ENCODE measurements around the gene NDUFB10. TPM values are rescaled to one million over a fixed set of nuclear protein-coding genes. Genes with fewer than 3 reads are reported as not detected.

The NDUFB10 gene
- polyA plus RNA-seq, 4 donors, result 129 to 144 (median 136) TPM

GRCh38 chr16:1982013-1982433 lies 22.7 kb downstream of the NDUFB10 start:
- no peak for DNase-seq (ENCODE audit: low read depth in 4 of 4, low spot score in 2 of 4)

GRCh38 chr16:1982991-1983543 lies 23.7 kb downstream of the NDUFB10 start:
- DNase-seq (ENCODE audit: low read depth in 4 of 4, low spot score in 2 of 4), result no peak

- DNase-seq (ENCODE audit: low read depth in 4 of 4, low spot score in 2 of 4), result peak in 3 of 4 donors; percentile 78 to 86 (median 79)
Measured at GRCh38 chr16:1983544-1984346, 24.4 kb downstream of the NDUFB10 start, which contains the start of gene GFER. GFER (plus strand) TSS chr16:1984193; CDS start chr16:1984219, 26 bp downstream.

GRCh38 chr16:1984347-1985225 lies 25.2 kb downstream of the NDUFB10 start:
- DNase-seq (ENCODE audit: low read depth in 4 of 4, low spot score in 2 of 4), result no peak

DNA sequence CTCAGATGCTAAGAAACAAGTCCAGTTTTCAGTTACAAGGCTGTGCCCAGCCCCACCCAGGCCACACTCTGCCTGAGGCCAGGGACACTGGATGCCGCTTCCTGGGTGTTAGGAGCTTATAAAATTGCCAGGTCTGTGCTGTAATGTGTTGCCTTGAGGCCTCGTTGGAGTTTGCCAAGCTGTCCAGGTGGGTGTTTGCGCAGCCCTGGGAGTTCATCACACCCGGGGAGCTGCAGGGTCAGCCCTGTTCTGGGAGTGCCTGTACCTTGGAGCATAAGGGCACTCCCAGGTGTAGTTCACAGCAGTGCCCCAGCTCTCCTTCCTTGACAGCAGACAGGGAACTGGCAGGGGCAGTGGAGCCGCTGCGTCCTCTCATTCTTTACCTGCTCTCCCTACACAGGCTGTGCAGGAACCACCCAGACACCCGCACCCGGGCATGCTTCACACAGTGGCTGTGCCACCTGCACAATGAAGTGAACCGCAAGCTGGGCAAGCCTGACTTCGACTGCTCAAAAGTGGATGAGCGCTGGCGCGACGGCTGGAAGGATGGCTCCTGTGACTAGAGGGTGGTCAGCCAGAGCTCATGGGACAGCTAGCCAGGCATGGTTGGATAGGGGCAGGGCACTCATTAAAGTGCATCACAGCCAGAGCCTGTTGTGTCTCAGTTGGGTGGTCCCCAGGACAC lies 26.3 kb downstream of the NDUFB10 start:
- no peak for DNase-seq (ENCODE audit: low read depth in 4 of 4, low spot score in 2 of 4)

GRCh38 chr16:1987198-1987597 lies 27.9 kb downstream of the NDUFB10 start:
- DNase-seq (ENCODE audit: low read depth in 4 of 4, low spot score in 2 of 4), result no peak

DNA sequence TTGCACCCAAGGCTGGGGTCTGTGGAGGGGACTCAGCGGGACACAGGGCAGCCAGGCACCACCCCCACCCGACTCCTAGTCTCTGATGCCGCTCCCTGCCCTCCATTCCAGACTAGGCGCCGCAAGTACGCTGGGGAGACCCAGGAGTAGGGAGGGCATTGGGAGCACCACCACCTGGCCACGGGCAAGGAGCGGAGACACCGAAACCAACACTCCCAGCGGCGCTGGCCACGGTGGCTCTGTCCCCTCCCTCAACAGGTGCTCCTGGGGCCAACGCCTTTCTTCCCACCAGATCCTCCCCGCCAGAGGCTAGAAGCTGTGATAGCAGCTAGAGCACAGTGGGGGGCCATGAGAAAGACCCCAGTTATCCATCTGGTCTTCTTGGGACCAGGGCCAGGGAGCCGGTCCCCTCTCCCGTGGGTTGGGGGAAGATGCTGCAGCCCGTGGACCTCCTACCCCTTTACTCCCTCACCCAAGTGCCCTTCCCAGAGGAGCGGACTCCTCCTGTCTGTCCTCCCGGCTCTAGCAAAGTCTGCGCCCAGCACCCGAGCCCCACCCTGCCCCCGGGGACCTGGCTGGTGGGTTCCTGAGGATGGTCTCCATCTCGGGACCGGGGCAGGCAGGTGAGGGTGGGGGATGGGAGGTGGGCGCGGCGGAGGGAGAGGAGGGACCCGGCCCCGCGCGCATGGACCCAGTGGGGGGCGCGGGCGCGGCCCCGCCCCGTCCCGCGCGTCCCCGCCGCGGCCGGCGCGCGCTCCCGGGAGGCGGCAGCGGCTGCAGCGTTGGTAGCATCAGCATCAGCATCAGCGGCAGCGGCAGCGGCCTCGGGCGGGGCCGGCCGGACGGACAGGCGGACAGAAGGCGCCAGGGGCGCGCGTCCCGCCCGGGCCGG lies 30.1 kb downstream of the NDUFB10 start, which contains the start of gene SYNGR3:
Gene SYNGR3 (plus strand): TSS at position 762 of the 892 bp plus-strand sequence. CDS start 133 bp downstream, outside the sequence.
- no peak for DNase-seq (ENCODE audit: low read depth in 4 of 4, low spot score in 2 of 4)

DNA sequence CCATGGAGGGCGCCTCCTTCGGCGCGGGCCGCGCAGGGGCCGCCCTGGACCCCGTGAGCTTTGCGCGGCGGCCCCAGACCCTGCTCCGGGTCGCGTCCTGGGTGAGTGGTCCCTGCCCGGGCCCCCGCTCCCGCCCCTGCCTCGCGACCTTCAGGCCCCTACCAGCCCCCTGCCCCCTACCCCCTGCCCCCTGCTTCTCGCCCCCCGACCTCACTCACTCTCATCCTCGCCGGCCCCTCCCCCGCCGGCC lies 30.7 kb downstream of the NDUFB10 start:
- DNase-seq (ENCODE audit: low read depth in 4 of 4, low spot score in 2 of 4), result no peak

DNA sequence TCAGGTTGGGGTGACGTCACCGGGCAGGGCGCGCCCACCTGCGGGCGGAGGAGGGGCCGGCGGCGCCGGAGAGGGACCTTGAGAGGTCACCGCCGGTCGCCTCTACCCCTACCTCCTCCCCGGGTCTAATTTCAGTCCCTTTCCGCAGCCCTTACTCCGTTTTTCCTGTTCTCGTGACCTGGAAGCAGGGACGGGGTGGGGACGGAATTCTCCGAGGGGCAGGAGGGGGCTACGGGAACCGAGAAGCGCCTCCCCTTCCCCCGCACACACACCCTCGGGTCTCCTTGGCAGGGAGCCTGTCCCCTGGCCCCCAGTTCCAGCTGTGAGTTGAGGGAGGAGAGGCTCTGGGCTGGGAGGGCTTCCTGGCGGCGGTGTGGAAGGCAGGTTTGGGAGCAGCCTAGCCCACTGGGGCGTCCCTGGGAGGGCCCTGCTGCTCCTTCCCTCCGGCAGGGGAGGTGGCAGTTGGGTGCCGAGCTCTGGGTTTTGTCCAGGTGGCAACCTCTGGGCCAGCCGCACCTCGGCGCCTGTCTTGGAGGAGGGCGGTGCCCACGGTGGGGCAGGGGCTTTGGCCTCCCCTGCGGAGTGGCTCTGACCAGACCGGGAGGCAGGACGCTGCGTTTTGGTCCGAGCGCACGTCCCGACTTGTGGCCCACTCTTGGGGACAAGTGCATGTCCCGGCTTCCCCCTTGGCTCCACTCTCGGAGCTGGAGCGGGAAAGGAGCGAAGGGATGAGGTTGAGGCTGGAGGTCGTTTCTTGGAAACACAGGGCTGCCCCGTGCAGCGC lies 31.2 kb downstream of the NDUFB10 start:
- no peak for DNase-seq (ENCODE audit: low read depth in 4 of 4, low spot score in 2 of 4)

DNA sequence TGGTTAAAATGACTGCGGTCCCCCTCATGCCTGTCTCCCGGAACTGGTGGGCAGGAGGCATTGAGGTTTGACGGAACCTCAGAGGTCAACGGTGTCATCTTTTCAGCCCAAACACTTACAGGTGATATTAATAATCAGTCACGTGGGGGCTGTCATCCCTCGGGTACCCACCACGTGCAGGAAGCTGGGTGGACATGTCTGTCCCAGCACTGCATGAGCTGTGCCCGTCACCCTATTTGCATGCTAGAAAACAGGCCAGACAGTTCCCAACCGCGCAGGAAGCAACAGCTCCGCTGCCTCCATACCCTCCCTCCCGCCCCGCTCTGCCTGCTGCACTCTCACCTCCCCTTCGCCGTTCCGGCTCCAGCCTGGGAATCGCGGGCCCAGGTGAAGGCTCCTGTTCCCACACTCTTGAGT lies 31.8 kb downstream of the NDUFB10 start:
- no peak for DNase-seq (ENCODE audit: low read depth in 4 of 4, low spot score in 2 of 4)

DNA sequence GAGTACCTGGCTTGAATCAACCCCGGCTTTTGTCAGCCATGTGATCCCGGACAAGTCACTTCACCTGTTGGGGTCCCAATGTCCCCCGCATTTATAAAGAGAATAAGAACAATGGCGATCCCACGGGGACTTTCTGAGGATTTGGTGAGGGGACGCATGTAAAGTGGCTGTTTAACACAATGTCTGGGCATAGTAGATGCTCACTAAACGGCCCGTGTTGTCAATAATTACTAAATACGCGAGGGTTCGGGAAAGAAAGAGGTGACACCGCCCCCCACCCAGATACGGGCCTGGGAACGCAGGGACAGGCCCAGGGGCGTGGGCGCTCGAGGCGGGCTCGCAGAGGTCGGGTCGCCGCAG lies 32.2 kb downstream of the NDUFB10 start:
- DNase-seq (ENCODE audit: low read depth in 4 of 4, low spot score in 2 of 4), result no peak

GRCh38 chr16:1991948-1992703 lies 32.8 kb downstream of the NDUFB10 start:
- peak in 3 of 4 donors; percentile 65 to 77 (median 70) for DNase-seq (ENCODE audit: low read depth in 4 of 4, low spot score in 2 of 4)

DNA sequence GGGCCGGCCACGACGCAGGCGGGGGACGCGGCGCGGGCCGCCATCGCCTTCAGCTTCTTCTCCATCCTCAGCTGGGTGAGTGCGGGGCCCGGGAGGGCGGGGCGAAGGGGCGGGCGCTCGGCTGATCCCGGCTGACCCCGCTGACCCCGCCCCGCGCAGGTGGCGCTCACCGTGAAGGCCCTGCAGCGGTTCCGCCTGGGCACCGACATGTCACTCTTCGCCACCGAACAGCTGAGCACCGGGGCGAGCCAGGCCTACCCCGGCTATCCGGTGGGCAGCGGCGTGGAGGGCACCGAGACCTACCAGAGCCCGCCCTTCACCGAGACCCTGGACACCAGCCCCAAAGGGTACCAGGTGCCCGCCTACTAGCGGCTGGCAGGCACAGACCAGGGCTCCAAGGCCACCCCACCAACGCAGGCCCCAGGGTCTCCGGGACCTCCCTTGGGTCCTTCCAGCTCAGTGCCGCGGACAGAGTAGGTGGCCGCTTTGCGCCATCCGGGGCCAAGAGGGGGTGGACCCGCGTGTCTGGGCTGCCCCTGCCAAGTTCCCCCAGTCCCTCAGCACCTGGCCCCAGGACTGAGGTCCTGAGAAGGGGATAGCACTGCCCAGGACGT lies 33.5 kb downstream of the NDUFB10 start:
- DNase-seq (ENCODE audit: low read depth in 4 of 4, low spot score in 2 of 4), result no peak

DNA sequence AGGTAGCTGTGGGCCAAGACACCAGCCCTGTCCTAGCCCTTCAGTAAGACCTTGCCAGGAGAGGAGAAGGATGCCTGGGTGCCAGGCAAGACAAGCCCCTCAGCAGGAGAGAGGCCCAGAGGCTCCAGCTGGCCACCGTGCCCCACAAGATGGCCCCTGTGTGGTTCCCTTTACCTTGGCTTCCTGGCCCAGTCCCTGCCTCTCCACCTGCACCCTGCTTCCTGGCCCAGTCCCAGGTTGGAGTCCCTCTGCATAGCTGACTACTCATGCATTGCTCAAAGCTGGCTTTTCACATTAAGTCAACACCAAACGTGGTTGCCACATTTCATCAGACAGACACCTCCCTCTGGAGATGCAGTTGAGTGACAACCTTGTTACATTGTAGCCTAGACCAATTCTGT lies 34.4 kb downstream of the NDUFB10 start:
- DNase-seq (ENCODE audit: low read depth in 4 of 4, low spot score in 2 of 4), result no peak

DNA sequence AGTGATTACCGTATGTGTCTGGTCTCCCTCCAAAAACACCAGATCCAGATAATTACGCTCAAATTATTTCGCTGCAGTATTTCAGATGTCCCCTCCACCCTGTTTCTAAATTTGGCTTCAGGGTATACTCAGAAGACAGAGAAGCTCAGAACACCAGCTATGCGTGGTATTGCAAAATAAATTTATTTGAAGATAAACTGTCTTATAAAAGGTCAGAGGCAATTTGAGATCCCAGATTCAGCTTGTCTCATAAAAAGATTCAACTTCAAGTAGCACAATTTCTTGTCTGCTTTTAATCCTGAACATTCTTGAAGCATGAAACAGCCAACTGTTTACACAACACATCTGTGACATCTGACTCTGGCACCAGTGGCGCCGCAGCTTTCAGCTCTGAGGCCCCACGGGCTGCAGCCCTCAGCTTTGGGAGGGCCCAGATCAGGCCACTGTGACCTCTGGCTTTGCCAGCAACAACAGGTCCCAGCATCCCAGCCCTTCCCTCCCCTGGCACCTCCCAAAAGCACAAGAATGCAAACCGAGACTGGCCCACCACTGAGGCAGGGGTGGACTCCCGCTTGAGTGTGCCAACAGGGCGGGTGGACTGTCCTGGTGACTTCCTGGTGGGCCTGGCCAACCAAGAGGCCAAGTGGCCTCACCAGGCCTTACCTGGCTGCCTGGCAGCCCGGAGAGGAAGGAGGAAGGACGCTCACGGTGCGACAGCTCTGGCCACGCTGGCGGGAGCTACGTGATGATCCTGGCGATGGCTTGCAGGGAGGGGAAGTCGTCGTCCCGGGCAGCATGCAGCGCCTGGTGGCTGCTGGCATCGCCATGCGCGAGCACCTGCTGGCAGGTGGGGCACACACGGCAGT lies 38.4 kb downstream of the NDUFB10 start:
- no peak for DNase-seq (ENCODE audit: low read depth in 4 of 4, low spot score in 2 of 4)

DNA sequence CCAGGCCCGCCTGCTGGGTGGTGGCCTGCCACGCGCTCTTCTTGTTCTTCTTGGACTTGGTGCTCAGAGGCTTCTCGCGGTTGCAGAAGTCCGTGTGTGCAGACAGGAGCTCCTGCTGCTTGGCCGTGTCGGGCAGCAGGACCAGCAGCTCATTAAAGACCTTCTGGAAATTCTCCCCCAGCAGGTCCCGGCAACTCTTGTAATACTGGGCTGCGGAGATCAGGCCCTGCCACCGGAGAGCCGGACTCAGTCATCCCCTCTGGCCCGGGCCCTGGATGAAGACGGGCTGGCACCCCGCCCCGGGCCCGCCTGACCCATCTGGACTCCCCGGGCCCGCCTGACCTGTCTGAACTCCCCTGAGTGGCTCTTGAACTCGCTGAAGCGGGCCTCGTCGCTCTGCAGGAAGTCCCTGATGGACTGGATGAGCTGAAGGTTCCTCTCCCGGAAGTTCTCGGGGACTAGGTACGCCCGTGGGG lies 39.1 kb downstream of the NDUFB10 start:
- DNase-seq (ENCODE audit: low read depth in 4 of 4, low spot score in 2 of 4), result no peak
